Choroid plexus epithelial cell (primary cell): ENCODE measurements around the gene ASPSCR1.

ENCODE experiments used
- DNase-seq: peaks from one replicate; pipeline ENCODE4 v3.0.0-alpha.2; 2010; ENCODE audit warnings: low read depth
- H3K4me3 ChIP-seq: 2 replicates; pipeline ENCODE4 v1.5.1; 2011; ENCODE audit warnings: low read depth, mild to moderate bottlenecking, control low read depth, low read length, moderate library complexity
- CTCF ChIP-seq: conservative IDR thresholded peaks from 2 replicates; pipeline ENCODE4 v1.5.1; 2011; ENCODE audit warnings: low read depth, mild to moderate bottlenecking, control low read depth, inconsistent platforms, low read length, moderate library complexity

The ASPSCR1 gene

GRCh38 chr17:82008941-82009405, 31.5 kb downstream of the ASPSCR1 start:
- no peak for DNase-seq
- no peak for TF ChIP-seq CTCF
- no peak overlapping the region for H3K4me3 ChIP-seq

- DNase-seq = no peak
- no peak overlapping the region for H3K4me3 ChIP-seq
- TF ChIP-seq CTCF = no peak
Measured at GRCh38 chr17:82009413-82009812, 32.0 kb downstream of the ASPSCR1 start.

- H3K4me3 ChIP-seq = no peak overlapping the region
- no peak for TF ChIP-seq CTCF
Measured at GRCh38 chr17:82010575-82011525, 33.4 kb downstream of the ASPSCR1 start.

GRCh38 chr17:82011617-82012187, 34.3 kb downstream of the ASPSCR1 start:
- TF ChIP-seq CTCF = no peak
- no peak for DNase-seq
- H3K4me3 ChIP-seq = no peak overlapping the region

More at GRCh38 chr17:82010575-82011525, 33.4 kb downstream of the ASPSCR1 start:
- DNase-seq = no peak

- H3K4me3 ChIP-seq = no peak overlapping the region
- no peak for DNase-seq
- no peak for TF ChIP-seq CTCF
Measured at GRCh38 chr17:82012261-82012639, 34.8 kb downstream of the ASPSCR1 start.

GRCh38 chr17:82012640-82013295, 35.3 kb downstream of the ASPSCR1 start:
- DNase-seq = no peak
- no peak for TF ChIP-seq CTCF
- H3K4me3 ChIP-seq = no peak overlapping the region
